Esophagus muscularis mucosa (tissue), 4 donors: ENCODE data around the gene RNF5. TPM values are rescaled to one million over a fixed set of nuclear protein-coding genes. Genes with fewer than 3 reads are reported as not detected.

ENCODE experiments used
- DNase-seq: peaks from one replicate; pipeline ENCODE4 v3.0.0-alpha.2; 2017; ENCODE audit errors: extremely low spot score
- H3K27ac ChIP-seq, 4 donors: fragments of 200-600 bp; sonication (generic); replicated peaks in 1 of 4; 1 replicate in 3 of 4; 2 replicates in 1 of 4; pipeline ENCODE4 v1.5.1; 2016 to 2019; ENCODE audit warnings: mild to moderate bottlenecking in 1 of 4
- H3K27me3 ChIP-seq, 4 donors: fragments of 200-600 bp; sonication (generic); one replicate each; pipeline versions ENCODE4 v1.5.1 to v1.6.0; 2016 to 2019
- H3K36me3 ChIP-seq, 4 donors: fragments of 200-600 bp; sonication (generic); one replicate each; pipeline ENCODE4 v1.5.1; 2016 to 2019
- H3K4me1 ChIP-seq, 4 donors: fragments of 200-600 bp; sonication (generic); one replicate each; pipeline ENCODE4 v1.5.1; 2016 to 2019
- H3K4me3 ChIP-seq, 4 donors: fragments of 200-600 bp; sonication (generic); 1 replicate in 2 of 4; 2 replicates in 2 of 4; pipeline ENCODE4 v1.5.1; 2016 to 2019; ENCODE audit warnings: mild to moderate bottlenecking in 4 of 4, moderate library complexity in 1 of 4
- H3K9me3 ChIP-seq, 4 donors: fragments of 200-600 bp; sonication (generic); 1 replicate in 3 of 4; 2 replicates in 1 of 4; pipeline ENCODE4 v1.5.1; 2016 to 2019
- CTCF ChIP-seq, 3 experiments: fragments of 200-600 bp in 2 of 3; fragments of 450-650 bp in 1 of 3; sonication (generic) in 2 of 3; IDR thresholded peaks; one replicate each; pipeline ENCODE4 v1.5.1; 2017 to 2019; ENCODE audit warnings: antibody characterized with exemption in 3 of 3, mild to moderate bottlenecking in 2 of 3, moderate library complexity in 1 of 3
- EP300 ChIP-seq: sonication (generic); formaldehyde crosslinking; IDR thresholded peaks from one replicate; pipeline ENCODE4 v1.6.1; 2017; ENCODE audit warnings: antibody characterized with exemption
- POLR2A ChIP-seq: fragments of 450-650 bp; IDR thresholded peaks from one replicate; pipeline ENCODE4 v1.6.1; 2017; ENCODE audit warnings: antibody characterized with exemption, moderate library complexity, mild to moderate bottlenecking, low read depth
- POLR2AphosphoS5 ChIP-seq, 2 donors: sonication (generic); formaldehyde crosslinking; IDR thresholded peaks; one replicate each; pipeline ENCODE4 v1.6.1; 2017; ENCODE audit warnings: antibody characterized with exemption in 2 of 2
- WGBS: methylation state at CpG from one replicate; pipeline ENCODE4 v1.1.5; 2018; 5-methylcytosine and 5-hydroxymethylcytosine counted together
- intact Hi-C: fragments of 100-400 bp; cut with DNase I; formaldehyde crosslinking; loops from one replicate; pipeline ENCODE4 v1.15.1; 2023
- total RNA-seq, 4 donors: library from RNA; depleted of rRNA; stranded (reverse); fragments of >200 nt; gene quantifications; one replicate each; pipeline versions ENCODE4 v1.1.0 to v1.2.1, GENCODE V29; 2016

RNF5 gene
- total RNA-seq, 4 donors from 2014 or later = 76.2 to 91.4 (median 88.5) TPM

- Histone ChIP-seq H3K27ac (no peak overlapping the region), H3K4me1 (peaks cover 21 to 28% (median 23%) of the 10 kb centered on the region in 4 donors), H3K9me3 (no peaks in the 10 kb centered on the region), H3K4me3 (no peak overlapping the region), H3K36me3 (peaks cover 0 to 50% (median 2%) of the 10 kb centered on the region in 4 donors), H3K27me3 (peaks cover 0 to 20% (median 0%) of the 10 kb centered on the region in 4 donors)
- intact Hi-C loops = loop anchor here (5.0 kb wide), 2 partner anchors 44 to 779 kb away; no protein-coding TSS in a partner anchor
- no peak for DNase-seq
- TF ChIP-seq POLR2A (no peak), POLR2AphosphoS5 (IDR thresholded peaks at IDR 0.05) (no peak), EP300 (no peak), CTCF (IDR thresholded peaks at IDR 0.05) (no peak)
- WGBS = 79% methylated on average over 2 of the region's 3 CpGs
Measured at GRCh38 chr6:32198345-32198696, 20.1 kb downstream of the RNF5 start.

- H3K27me3 ChIP-seq = peaks cover 0 to 25% (median 0%) of the 10 kb centered on the region in 4 donors
- no peak for DNase-seq
- H3K4me3 ChIP-seq = no peak overlapping the region
- H3K27ac ChIP-seq = no peak overlapping the region
- H3K9me3 ChIP-seq = no peaks in the 10 kb centered on the region
- H3K36me3 ChIP-seq = peaks cover 0 to 55% (median 2%) of the 10 kb centered on the region in 4 donors
- peaks cover 20 to 27% (median 22%) of the 10 kb centered on the region in 4 donors for H3K4me1 ChIP-seq
- 86% methylated on average over 17 of the region's 17 CpGs for WGBS
- TF ChIP-seq POLR2A = no peak
- intact Hi-C loops = loop anchor here (5.0 kb wide), 2 partner anchors 43 to 778 kb away; no protein-coding TSS in a partner anchor
Measured at GRCh38 chr6:32198866-32199265, 20.7 kb downstream of the RNF5 start.

DNA sequence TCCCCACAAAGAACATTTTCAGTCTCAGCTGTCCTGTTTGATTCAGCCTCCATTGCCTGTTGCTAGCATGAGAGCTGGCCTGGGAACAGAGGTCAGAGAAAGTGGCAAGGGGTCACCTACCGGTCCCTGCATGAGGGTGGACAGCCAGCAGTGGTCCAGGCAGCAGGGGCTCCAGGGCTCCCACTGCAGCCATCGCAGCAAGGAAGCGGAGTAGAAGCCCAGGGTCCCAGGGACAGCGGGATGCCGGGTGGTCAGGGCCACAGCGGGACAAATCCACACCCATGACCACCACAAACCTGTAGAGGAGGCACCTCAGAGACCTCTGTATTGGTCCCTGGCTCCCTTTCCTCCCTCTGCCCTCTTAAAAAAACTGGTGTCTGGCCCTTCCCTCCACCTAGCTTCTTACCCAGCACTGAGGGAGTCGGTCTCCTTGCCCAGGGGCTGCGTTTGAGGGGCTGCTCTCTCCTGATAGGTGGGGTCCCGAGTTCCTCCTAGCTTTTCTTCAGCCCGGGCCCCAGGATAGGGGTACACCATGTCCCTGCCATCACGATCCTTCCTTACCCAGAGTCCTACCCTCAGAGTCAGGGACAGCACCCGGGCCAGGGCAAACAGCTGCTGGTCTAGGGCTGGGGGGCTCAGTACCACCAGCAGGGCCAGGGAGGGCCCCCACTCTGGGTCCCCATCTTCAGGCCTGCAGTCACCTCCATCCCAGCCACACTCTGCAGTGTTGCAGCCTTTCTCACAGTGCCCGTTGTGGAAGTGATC, 22.7 kb downstream of the RNF5 start:
- Histone ChIP-seq H3K9me3 (no peaks in the 10 kb centered on the region), H3K27ac (no peak overlapping the region), H3K36me3 (peaks cover 0 to 68% (median 2%) of the 10 kb centered on the region in 4 donors), H3K4me3 (no peak overlapping the region), H3K4me1 (peaks cover 9 to 13% (median 10%) of the 10 kb centered on the region in 4 donors), H3K27me3 (peaks cover 0 to 28% (median 0%) of the 10 kb centered on the region in 4 donors)
- TF ChIP-seq POLR2A (no peak), EP300 (no peak), CTCF (IDR thresholded peaks at IDR 0.05) (no peak)
- no peak for DNase-seq
- intact Hi-C loops = no loop called here
- WGBS = 84% methylated on average over 10 of the region's 13 CpGs

DNA sequence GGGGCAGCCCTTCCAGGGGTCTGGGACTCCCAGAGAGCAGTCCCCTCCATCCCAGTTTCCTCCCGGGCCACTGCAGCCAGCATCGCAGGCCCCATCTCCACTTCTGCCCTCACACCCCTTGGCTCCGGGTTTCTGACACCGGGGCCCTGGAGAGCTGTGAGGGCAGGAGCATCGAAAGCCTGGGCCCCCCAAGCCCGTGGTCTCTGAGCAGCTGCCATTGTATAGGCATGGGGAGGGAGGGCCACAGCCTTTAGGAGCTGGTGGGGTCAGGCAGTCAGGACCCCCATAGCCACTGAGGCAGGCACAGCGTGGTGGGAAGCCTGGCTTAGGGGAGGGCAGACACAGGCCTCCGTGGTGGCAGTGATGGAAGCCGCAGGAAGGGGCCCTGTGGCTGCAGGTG, 24.0 kb downstream of the RNF5 start:
- no peaks in the 10 kb centered on the region for H3K9me3 ChIP-seq
- 87% methylated on average over 5 of the region's 9 CpGs for WGBS
- TF ChIP-seq POLR2A (no peak), POLR2AphosphoS5 (IDR thresholded peaks at IDR 0.05) (no peak), EP300 (no peak), CTCF (IDR thresholded peaks at IDR 0.05) (no peak)
- H3K36me3 ChIP-seq = peaks cover 0 to 80% (median 2%) of the 10 kb centered on the region in 4 donors
- no peak overlapping the region for H3K4me3 ChIP-seq
- peaks cover 0 to 28% (median 0%) of the 10 kb centered on the region in 4 donors for H3K27me3 ChIP-seq
- peaks cover 2 to 4% (median 2%) of the 10 kb centered on the region in 4 donors for H3K4me1 ChIP-seq
- H3K27ac ChIP-seq = no peak overlapping the region
- no peak for DNase-seq
- intact Hi-C loops = no loop called here

DNA sequence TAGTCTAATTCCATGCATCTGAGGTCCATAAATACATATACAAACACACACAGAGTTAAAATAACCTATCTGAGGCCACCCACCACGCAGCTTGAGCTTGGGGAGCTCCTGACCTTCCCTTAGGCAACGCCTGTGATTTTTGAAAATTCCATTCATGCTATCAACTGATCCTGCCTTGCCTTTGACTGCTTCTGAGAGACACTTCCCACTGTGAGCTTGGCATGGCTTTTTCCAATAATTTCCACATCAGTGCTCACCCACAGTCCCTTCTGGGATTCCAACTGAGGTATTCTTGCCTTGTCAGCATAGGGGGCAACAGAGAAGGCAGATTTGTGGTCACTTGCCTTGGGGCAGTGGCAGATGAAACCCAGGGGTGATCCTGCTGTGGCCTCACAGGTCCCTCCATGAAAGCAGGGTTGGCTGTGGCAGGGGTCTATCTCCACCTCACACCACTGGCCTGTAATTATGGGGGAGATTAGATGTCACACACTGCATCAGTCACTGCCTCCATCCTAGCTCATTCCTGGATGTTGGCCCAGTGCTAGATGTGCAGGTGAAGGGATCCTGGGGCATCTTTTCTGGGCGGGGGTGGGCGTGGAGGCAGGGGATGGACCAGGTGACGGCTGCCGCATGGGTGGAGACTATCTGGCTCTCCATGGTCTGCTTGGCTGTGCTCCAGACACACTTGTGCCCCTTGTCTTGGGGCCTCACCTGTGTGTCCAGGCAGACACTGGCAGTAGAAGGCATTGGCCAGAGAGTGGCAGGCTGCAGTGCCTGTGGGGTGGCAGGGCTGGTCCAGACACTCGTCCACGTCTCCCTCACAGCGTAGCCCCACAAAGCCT, 25.4 kb downstream of the RNF5 start:
- H3K36me3 ChIP-seq = peaks cover 0 to 74% (median 2%) of the 10 kb centered on the region in 4 donors
- no peak overlapping the region for H3K27ac ChIP-seq
- no peak overlapping the region for H3K4me3 ChIP-seq
- intact Hi-C loops = no loop called here
- no peak for DNase-seq
- no peaks in the 10 kb centered on the region for H3K9me3 ChIP-seq
- 73% methylated on average over 4 of the region's 9 CpGs for WGBS
- no peak for TF ChIP-seq CTCF (IDR thresholded peaks at IDR 0.05)
- no peak for TF ChIP-seq POLR2A
- TF ChIP-seq EP300 = no peak
- no peak for TF ChIP-seq POLR2AphosphoS5 (IDR thresholded peaks at IDR 0.05)
- no peaks in the 10 kb centered on the region for H3K4me1 ChIP-seq
- peaks cover 0 to 28% (median 0%) of the 10 kb centered on the region in 4 donors for H3K27me3 ChIP-seq
